HepG2 (cell line): ENCODE data around the gene GCNT4. TPM values are rescaled to one million over a fixed set of nuclear protein-coding genes. Genes with fewer than 3 reads are reported as not detected.

Experiments
- ATAC-seq: fragments of 200-7000 bp; cut with Tn5 transposase; 3 replicates; pipeline ENCODE4 v1.9.1; 2020; ENCODE audit warnings: mild to moderate bottlenecking, moderate library complexity
- BruUV-seq: library from RNA; stranded (reverse); fragments of 400-500 nt; replicated peaks from 2 replicates; lab custom pipeline; 2021; lab: Mats Ljungman, UMichigan
- CTCF ChIA-PET: fragments of 300-600 bp; formaldehyde crosslinking; extraction: SDS; loops from one replicate; lab custom pipeline; 2021; ENCODE audit warnings: low total read pairs, inconsistent platforms, low intra/inter-chr PET ratio; lab: Yijun Ruan, JAX
- POLR2A ChIA-PET: fragments of 350-600 bp; sonication (Branson Sonifier 250); formaldehyde crosslinking; loops from one replicate; lab custom pipeline; 2020; ENCODE audit warnings: antibody characterized with exemption, inconsistent platforms; lab: Yijun Ruan, JAX
- DNase-seq: peaks from one replicate; pipeline ENCODE4 v3.0.0-alpha.2; 2015; ENCODE audit warnings: low spot score
- FAIRE-seq: peaks from 3 replicates; lab custom pipeline; 2011; peaks lifted over from hg19 to GRCh38; lab: Jason Lieb, UNC
- H2AFZ ChIP-seq: one replicate; pipeline ENCODE4 v1.6.1; 2011; ENCODE audit warnings: low read length, inconsistent platforms
- H3K27ac ChIP-seq: fragments of 300-600 bp; 3 replicates; pipeline ENCODE4 v1.8.0; 2011; ENCODE audit warnings: mixed run types, mild to moderate bottlenecking, mixed read lengths, low read length, inconsistent platforms; ENCODE audit not compliant: insufficient read depth; ENCODE audit errors: extremely low read length
- H3K27me3 ChIP-seq, 2 experiments: fragments of 200-600 bp in 1 of 2; 2 replicates in 1 of 2; 3 replicates in 1 of 2; pipeline versions ENCODE4 v1.6.0 to v1.8.0; 2011; ENCODE audit warnings: low read length in 2 of 2, mild to moderate bottlenecking in 2 of 2, moderate library complexity in 2 of 2, inconsistent platforms in 1 of 2; ENCODE audit not compliant: insufficient read depth in 2 of 2, control insufficient read depth in 1 of 2
- H3K36me3 ChIP-seq, 2 experiments: fragments of 200-600 bp in 1 of 2; replicated peaks in 1 of 2; 2 replicates in 1 of 2; 3 replicates in 1 of 2; pipeline versions ENCODE4 v1.5.1 to v1.8.0; 2011; ENCODE audit warnings: low read length in 2 of 2, inconsistent platforms in 1 of 2; ENCODE audit not compliant: insufficient read depth in 2 of 2, control insufficient read depth in 1 of 2
- H3K4me1 ChIP-seq: 2 replicates; pipeline ENCODE4 v1.5.1; 2012; ENCODE audit warnings: low read length, inconsistent platforms; ENCODE audit not compliant: insufficient read depth
- H3K4me2 ChIP-seq: 2 replicates; pipeline ENCODE4 v1.6.0; 2011; ENCODE audit warnings: low read depth, low read length, inconsistent platforms
- H3K4me3 ChIP-seq, 3 experiments: fragments of 200-600 bp in 1 of 3; sonication (generic), shearing (Covaris generic) in 1 of 3; replicated peaks in 1 of 3; 2 replicates each; pipeline ENCODE4 v1.5.1; 2011 to 2016; ENCODE audit warnings: low read length in 3 of 3, inconsistent platforms in 2 of 3, low read depth in 2 of 3, mild to moderate bottlenecking in 2 of 3, control low read depth in 1 of 3, mixed read lengths in 1 of 3; ENCODE audit not compliant: insufficient read depth in 1 of 3
- H3K79me2 ChIP-seq: one replicate; pipeline ENCODE4 v1.6.1; 2011; ENCODE audit warnings: low read length, inconsistent platforms; ENCODE audit not compliant: insufficient read depth
- H3K9ac ChIP-seq: 2 replicates; pipeline ENCODE4 v1.6.0; 2011; ENCODE audit warnings: mild to moderate bottlenecking, low read depth, low read length, inconsistent platforms; ENCODE audit not compliant: insufficient read depth
- H3K9me3 ChIP-seq: 2 replicates; pipeline ENCODE4 v1.5.1; 2012; ENCODE audit warnings: mild to moderate bottlenecking, low read length
- H4K20me1 ChIP-seq: 2 replicates; pipeline ENCODE4 v1.6.0; 2011; ENCODE audit warnings: inconsistent platforms, mild to moderate bottlenecking, low read length, moderate library complexity; ENCODE audit not compliant: insufficient read depth
- RBFOX2 ChIP-seq: fragments of 200-400 bp; formaldehyde crosslinking; IDR thresholded peaks from 2 replicates; pipeline ENCODE4 v1.6.1; 2017; ENCODE audit warnings: low read depth, mild to moderate bottlenecking, low read length
- ZNF737 ChIP-seq: sonication (generic); formaldehyde crosslinking; IDR thresholded peaks from 2 replicates; pipeline ENCODE4 v1.5.0; 2020; ENCODE audit warnings: missing genetic modification reagents, mild to moderate bottlenecking, borderline replicate concordance
- WGBS: methylation state at CpG from one replicate; pipeline ENCODE4 v1.1.6; 2017; ENCODE audit warnings: low lambda C conversion rate; 5-methylcytosine and 5-hydroxymethylcytosine counted together
- in situ Hi-C: cut with HindIII; loops from 2 replicates; pipeline ENCODE4 v1.10.0; 2017; ENCODE audit warnings: low pct_unique_long_range_greater_than_20kb; ENCODE audit not compliant: extremely low pct_ligation_motif_present
- intact Hi-C: fragments of 100-400 bp; cut with micrococcal nuclease; formaldehyde crosslinking; loops from one replicate; pipeline ENCODE4 v1.10.0; 2022; ENCODE audit not compliant: unreplicated experiment
- polyA plus RNA-seq, 8 experiments: library from polyadenylated mRNA; depleted of rRNA in 3 of 8; stranded (reverse) in 7 of 8; unstranded in 1 of 8; fragments of >200 nt; fragmentation: Illumina TruSeq in 4 of 8; extraction: Trizol in 4 of 8; gene quantifications; 2 replicates each; pipeline versions ENCODE4 v1.2.1 to v1.2.3, GENCODE V29; 2011 to 2016; ENCODE audit warnings: low read depth in 4 of 8, missing spikeins in 1 of 8, mixed read lengths in 1 of 8; ENCODE audit not compliant: insufficient read depth in 1 of 8
- total RNA-seq, 5 experiments: library from RNA; depleted of rRNA; stranded (reverse); fragments of >200 nt; fragmentation: Illumina TruSeq; extraction: Trizol; gene quantifications; 2 replicates each; pipeline ENCODE4 v1.2.3, GENCODE V29; 2016; ENCODE audit warnings: low read depth in 1 of 5
- TF ChIP-seq, protein P1 (sequence below): sonication (generic); formaldehyde crosslinking; IDR thresholded peaks from 2 replicates; pipeline ENCODE4 v1.8.0; 2022; ENCODE audit warnings: mild to moderate bottlenecking, missing genetic modification reagents, borderline replicate concordance
- TF ChIP-seq, protein P2 (sequence below): sonication (generic); formaldehyde crosslinking; conservative IDR thresholded peaks from 2 replicates; pipeline ENCODE4 v1.5.0; 2020; ENCODE audit warnings: missing genetic modification reagents

Gene GCNT4
- total and polyA plus RNA-seq, 2 of the 13 experiments (the other 11 are each of a cell fraction or from before 2014, with no cell fraction given), result 0.22 to 0.38 TPM

DNA sequence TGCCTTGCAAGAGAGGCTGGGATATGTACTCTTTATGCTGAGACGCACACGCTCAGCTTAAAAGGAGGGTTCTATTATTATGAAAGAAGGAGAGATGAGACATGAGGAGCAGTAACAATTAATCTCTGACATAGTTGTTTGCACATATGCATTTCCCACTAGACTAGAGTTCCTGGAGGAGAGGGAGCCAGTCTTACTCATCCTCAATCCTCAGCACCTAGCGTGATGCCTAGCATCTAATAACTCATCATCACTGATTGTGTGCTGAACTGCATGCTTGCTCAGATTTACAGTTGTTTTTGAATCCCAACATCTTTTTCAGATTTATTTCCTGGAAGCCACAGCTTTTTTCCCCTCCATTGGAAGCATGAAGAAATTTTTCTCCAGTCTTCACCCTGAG is 35.5 kb downstream of the GCNT4 start (continued):
- TF ChIP-seq, protein P1, sequence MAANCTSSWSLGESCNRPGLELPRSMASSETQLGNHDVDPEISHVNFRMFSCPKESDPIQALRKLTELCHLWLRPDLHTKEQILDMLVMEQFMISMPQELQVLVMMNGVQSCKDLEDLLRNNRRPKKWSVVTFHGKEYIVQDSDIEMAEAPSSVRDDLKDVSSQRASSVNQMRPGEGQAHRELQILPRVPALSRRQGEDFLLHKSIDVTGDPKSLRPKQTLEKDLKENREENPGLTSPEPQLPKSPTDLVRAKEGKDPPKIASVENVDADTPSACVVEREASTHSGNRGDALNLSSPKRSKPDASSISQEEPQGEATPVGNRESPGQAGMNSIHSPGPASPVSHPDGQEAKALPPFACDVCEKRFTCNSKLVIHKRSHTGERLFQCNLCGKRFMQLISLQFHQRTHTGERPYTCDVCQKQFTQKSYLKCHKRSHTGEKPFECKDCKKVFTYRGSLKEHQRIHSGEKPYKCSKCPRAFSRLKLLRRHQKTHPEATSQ (CRISPR knock-in tag), result no peak
- TF ChIP-seq, protein P2, sequence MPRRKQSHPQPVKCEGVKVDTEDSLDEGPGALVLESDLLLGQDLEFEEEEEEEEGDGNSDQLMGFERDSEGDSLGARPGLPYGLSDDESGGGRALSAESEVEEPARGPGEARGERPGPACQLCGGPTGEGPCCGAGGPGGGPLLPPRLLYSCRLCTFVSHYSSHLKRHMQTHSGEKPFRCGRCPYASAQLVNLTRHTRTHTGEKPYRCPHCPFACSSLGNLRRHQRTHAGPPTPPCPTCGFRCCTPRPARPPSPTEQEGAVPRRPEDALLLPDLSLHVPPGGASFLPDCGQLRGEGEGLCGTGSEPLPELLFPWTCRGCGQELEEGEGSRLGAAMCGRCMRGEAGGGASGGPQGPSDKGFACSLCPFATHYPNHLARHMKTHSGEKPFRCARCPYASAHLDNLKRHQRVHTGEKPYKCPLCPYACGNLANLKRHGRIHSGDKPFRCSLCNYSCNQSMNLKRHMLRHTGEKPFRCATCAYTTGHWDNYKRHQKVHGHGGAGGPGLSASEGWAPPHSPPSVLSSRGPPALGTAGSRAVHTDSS (CRISPR knock-in tag), result no peak

DNA sequence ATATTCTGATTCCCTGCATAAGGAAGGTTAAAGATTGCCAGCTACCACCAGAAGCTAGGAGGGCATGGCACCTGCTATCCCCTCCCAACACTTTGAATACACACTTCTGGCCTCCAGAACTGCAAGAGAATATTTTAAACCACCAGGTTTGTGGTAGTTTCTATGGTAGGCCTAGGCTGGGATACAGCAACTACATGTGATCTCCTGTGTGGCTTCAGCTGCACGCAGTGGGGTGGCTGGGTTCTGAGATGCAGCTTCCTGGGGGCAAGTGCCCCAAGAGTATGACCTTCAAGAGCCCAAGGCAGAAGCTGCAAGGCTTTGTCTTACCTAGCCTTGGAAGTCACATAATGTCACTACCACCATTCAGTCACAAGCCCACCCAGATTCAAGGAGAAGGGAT is 39.6 kb downstream of the GCNT4 start:
- Histone ChIP-seq H3K27me3 (no peaks in the 10 kb centered on the region), H4K20me1 (no peaks in the 10 kb centered on the region), H3K27ac (no peak overlapping the region), H3K9me3 (no peaks in the 10 kb centered on the region), H3K79me2 (no peaks in the 10 kb centered on the region), H2AFZ (no peak overlapping the region), H3K9ac (no peak overlapping the region), H3K36me3 (no peaks in the 10 kb centered on the region), H3K4me2 (no peak overlapping the region), H3K4me1 (peaks cover 23% of the 10 kb centered on the region), H3K4me3 (no peak overlapping the region)
- TF ChIP-seq ZNF737 (CRISPR knock-in tag) (no peak), RBFOX2 (no peak)
- POLR2A ChIA-PET, result no interaction called here
- CTCF ChIA-PET, result no interaction called here
- DNase-seq (no peak), FAIRE-seq (no peak), ATAC-seq (no peak)
- in situ Hi-C loops, result no loop called here
- WGBS, result 0% methylated on average over 1 of the region's 1 CpG
- BruUV-seq, result no TSS peak
- intact Hi-C loops, result no loop called here
